Measurements from ENCODE around the gene YTHDF2. TPM values are rescaled to one million over a fixed set of nuclear protein-coding genes. Genes with fewer than 3 reads are reported as not detected.

YTHDF2 gene
- polyA plus RNA-seq, 1 of the 3 experiments (the other 2 are of a cell fraction), result 45.2 TPM

GRCh38 chr1:28737307-28738132, 780 bp downstream of the YTHDF2 start:
- CTCF ChIA-PET, result interaction anchor here (0.6 to 2.6 kb wide), 26 partner anchors 8 to 1458 kb away, joined by 3 to 47 read pairs (median 5); partner anchors contain the start of genes GMEB1, OPRD1, RNU11 and SRSF4
- POLR2A ChIA-PET, result interaction anchor here (1.0 to 1.8 kb wide), 8 partner anchors 9 to 444 kb away, joined by 3 to 28 read pairs (median 6); partner anchors contain the start of genes GMEB1, RNU11, SRSF4 and TAF12
- Histone ChIP-seq H2AFZ (ENCODE audit: low read depth) (no peak overlapping the region), H4K20me1 (ENCODE audit: insufficient read depth) (peaks cover 48% of the 10 kb centered on the region), H3K27ac (ENCODE audit: low read depth in 2 of 2, low read length in 1 of 2) (peak overlapping the region; percentile 88), H3K4me1 (ENCODE audit: control insufficient read depth in 1 of 2, insufficient read depth in 2 of 2, low read depth in 1 of 2, low read length in 1 of 2) (peaks cover 14 to 17% of the 10 kb centered on the region in 2 experiments; a peak in 3 of 4 replicates), H3K4me2 (peak overlapping the region; percentile 86), H3K27me3 (ENCODE audit: insufficient read depth) (no peaks in the 10 kb centered on the region), H3F3A (replicated peaks; ENCODE audit: insufficient read depth) (peaks cover 4% of the 10 kb centered on the region), H3K9me2 (no peaks in the 10 kb centered on the region), H3K4me3 (ENCODE audit: low read depth in 2 of 2, low read length in 1 of 2) (peak overlapping the region; percentile 77 to 97), H3K79me2 (ENCODE audit: insufficient read depth) (peaks cover 58% of the 10 kb centered on the region), H3K9me3 (no peaks in the 10 kb centered on the region), H3K36me3 (replicated peaks in 1 of 2; ENCODE audit: control insufficient read depth in 1 of 2, insufficient read depth in 2 of 2, low read length in 1 of 2) (peaks cover 32 to 44% of the 10 kb centered on the region in 2 experiments), H3K9ac (peak overlapping the region; percentile 90)
- WGBS (ENCODE audit: low lambda C conversion rate), result under 1% methylated on average over 41 of the region's 53 CpGs
- DNase-seq, result peak; percentile 84
- TF ChIP-seq EZH2phosphoT487 (IDR thresholded peaks at IDR 0.05; ENCODE audit: borderline replicate concordance, low read depth) (no peak), FOXJ3 (CRISPR knock-in tag; IDR thresholded peaks at IDR 0.05) (no peak), RAD21 (IDR thresholded peaks at IDR 0.05; ENCODE audit: low read length) (no peak), TAF1 (IDR thresholded peaks at IDR 0.05; ENCODE audit: borderline replicate concordance, low read depth, low read length) (peak; percentile 42; the same call in 1 of the 2 replicates), FOXM1 (IDR thresholded peaks at IDR 0.05; ENCODE audit: low read depth) (no peak), GATA2 (CRISPR knock-in tag; IDR thresholded peaks at IDR 0.05) (no peak), CHD2 (IDR thresholded peaks at IDR 0.05; ENCODE audit: low read length, partially characterized antibody) (peak; percentile 64), GABPA (IDR thresholded peaks at IDR 0.05; ENCODE audit: low read depth) (no peak), MXI1 (IDR thresholded peaks at IDR 0.05; ENCODE audit: low read depth, low read length) (peak; percentile 79; the same call in 1 of the 2 replicates)
- TF ChIP-seq, protein P1, sequence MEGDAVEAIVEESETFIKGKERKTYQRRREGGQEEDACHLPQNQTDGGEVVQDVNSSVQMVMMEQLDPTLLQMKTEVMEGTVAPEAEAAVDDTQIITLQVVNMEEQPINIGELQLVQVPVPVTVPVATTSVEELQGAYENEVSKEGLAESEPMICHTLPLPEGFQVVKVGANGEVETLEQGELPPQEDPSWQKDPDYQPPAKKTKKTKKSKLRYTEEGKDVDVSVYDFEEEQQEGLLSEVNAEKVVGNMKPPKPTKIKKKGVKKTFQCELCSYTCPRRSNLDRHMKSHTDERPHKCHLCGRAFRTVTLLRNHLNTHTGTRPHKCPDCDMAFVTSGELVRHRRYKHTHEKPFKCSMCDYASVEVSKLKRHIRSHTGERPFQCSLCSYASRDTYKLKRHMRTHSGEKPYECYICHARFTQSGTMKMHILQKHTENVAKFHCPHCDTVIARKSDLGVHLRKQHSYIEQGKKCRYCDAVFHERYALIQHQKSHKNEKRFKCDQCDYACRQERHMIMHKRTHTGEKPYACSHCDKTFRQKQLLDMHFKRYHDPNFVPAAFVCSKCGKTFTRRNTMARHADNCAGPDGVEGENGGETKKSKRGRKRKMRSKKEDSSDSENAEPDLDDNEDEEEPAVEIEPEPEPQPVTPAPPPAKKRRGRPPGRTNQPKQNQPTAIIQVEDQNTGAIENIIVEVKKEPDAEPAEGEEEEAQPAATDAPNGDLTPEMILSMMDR (IDR thresholded peaks at IDR 0.05), result no peak
- TF ChIP-seq, protein P2, sequence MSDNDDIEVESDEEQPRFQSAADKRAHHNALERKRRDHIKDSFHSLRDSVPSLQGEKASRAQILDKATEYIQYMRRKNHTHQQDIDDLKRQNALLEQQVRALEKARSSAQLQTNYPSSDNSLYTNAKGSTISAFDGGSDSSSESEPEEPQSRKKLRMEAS (IDR thresholded peaks at IDR 0.05; ENCODE audit: low read depth), result peak; percentile 17
- TF ChIP-seq, protein P3, sequence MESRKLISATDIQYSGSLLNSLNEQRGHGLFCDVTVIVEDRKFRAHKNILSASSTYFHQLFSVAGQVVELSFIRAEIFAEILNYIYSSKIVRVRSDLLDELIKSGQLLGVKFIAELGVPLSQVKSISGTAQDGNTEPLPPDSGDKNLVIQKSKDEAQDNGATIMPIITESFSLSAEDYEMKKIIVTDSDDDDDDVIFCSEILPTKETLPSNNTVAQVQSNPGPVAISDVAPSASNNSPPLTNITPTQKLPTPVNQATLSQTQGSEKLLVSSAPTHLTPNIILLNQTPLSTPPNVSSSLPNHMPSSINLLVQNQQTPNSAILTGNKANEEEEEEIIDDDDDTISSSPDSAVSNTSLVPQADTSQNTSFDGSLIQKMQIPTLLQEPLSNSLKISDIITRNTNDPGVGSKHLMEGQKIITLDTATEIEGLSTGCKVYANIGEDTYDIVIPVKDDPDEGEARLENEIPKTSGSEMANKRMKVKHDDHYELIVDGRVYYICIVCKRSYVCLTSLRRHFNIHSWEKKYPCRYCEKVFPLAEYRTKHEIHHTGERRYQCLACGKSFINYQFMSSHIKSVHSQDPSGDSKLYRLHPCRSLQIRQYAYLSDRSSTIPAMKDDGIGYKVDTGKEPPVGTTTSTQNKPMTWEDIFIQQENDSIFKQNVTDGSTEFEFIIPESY (IDR thresholded peaks at IDR 0.05; ENCODE audit: borderline replicate concordance, low read depth), result no peak

Data from SK-N-SH (cell line).